Lung (tissue), 12 donors: ENCODE measurements around the gene AOAH. TPM values are rescaled to one million over a fixed set of nuclear protein-coding genes. Genes with fewer than 3 reads are reported as not detected.

Source experiments
- ATAC-seq: fragments of 200-7000 bp; cut with Tn5 transposase; one replicate; pipeline ENCODE4 v1.9.1; 2020; ENCODE audit warnings: moderate number of reproducible peaks; ENCODE audit not compliant: insufficient read depth, low FRiP score
- DNase-seq, 3 donors: peaks; one replicate each; pipeline ENCODE4 v3.0.0-alpha.2; 2013 to 2017
- H3K27ac ChIP-seq, 2 donors: one replicate each; pipeline ENCODE4 v1.5.1; 2013; ENCODE audit warnings: mild to moderate bottlenecking in 2 of 2, moderate library complexity in 2 of 2, control low read depth in 1 of 2, inconsistent platforms in 1 of 2, low read depth in 1 of 2, low read length in 1 of 2
- H3K27me3 ChIP-seq, 3 donors: one replicate each; pipeline ENCODE4 v1.5.1; 2013; ENCODE audit warnings: low read length in 2 of 3; ENCODE audit not compliant: control insufficient read depth in 3 of 3, insufficient read depth in 3 of 3
- H3K36me3 ChIP-seq, 4 donors: one replicate each; pipeline ENCODE4 v1.5.1; 2013; ENCODE audit warnings: low read length in 4 of 4, mild to moderate bottlenecking in 1 of 4, moderate library complexity in 1 of 4; ENCODE audit not compliant: control insufficient read depth in 4 of 4, insufficient read depth in 4 of 4
- H3K4me1 ChIP-seq, 5 donors: one replicate each; pipeline ENCODE4 v1.5.1; 2013; ENCODE audit warnings: low read length in 5 of 5, mild to moderate bottlenecking in 2 of 5, moderate library complexity in 1 of 5; ENCODE audit not compliant: control insufficient read depth in 5 of 5, insufficient read depth in 5 of 5
- H3K4me3 ChIP-seq: one replicate; pipeline ENCODE4 v1.5.1; 2013; ENCODE audit warnings: mild to moderate bottlenecking, control low read depth, moderate library complexity
- H3K9ac ChIP-seq, 2 donors: one replicate each; pipeline ENCODE4 v1.5.1; 2013; ENCODE audit warnings: low read length in 2 of 2, control low read depth in 1 of 2; ENCODE audit not compliant: insufficient read depth in 1 of 2
- H3K9me3 ChIP-seq, 4 donors: one replicate each; pipeline ENCODE4 v1.5.1; 2013; ENCODE audit warnings: low read length in 3 of 4, mild to moderate bottlenecking in 1 of 4, moderate library complexity in 1 of 4; ENCODE audit not compliant: control insufficient read depth in 4 of 4, insufficient read depth in 3 of 4
- CTCF ChIP-seq: IDR thresholded peaks from 2 replicates; pipeline ENCODE4 v1.5.1; 2012; ENCODE audit warnings: mild to moderate bottlenecking; ENCODE audit errors: control extremely low read depth, extremely low read depth
- WGBS, 2 donors: extraction: QIAGEN DNeasy Blood & Tissue Kit; methylation state at CpG; one replicate each; pipeline ENCODE4 v1.1.7; 2013; 5-methylcytosine and 5-hydroxymethylcytosine counted together
- polyA plus RNA-seq, 2 donors: library from polyadenylated mRNA; stranded (reverse); fragments of 200-250 nt; gene quantifications; one replicate each; pipeline ENCODE4 v1.2.1, GENCODE V29; 2013
- total RNA-seq, 2 donors: library from RNA; depleted of rRNA in 1 of 2; stranded (reverse); fragments of >200 nt in 1 of 2; gene quantifications; one replicate each; pipeline ENCODE4 v1.2.1, GENCODE V29; 2014 to 2021
- donor health status: control.
- donor health status: control.
- donor health status: Bipolar disorder and iron deficiency.
- donor health status: healthy.
- donor health status: DM: yes; HTN: yes; CAD: no.

AOAH gene
- total and polyA plus RNA-seq, 4 donors: 4.7 to 36.4 (median 29.0) TPM

DNA sequence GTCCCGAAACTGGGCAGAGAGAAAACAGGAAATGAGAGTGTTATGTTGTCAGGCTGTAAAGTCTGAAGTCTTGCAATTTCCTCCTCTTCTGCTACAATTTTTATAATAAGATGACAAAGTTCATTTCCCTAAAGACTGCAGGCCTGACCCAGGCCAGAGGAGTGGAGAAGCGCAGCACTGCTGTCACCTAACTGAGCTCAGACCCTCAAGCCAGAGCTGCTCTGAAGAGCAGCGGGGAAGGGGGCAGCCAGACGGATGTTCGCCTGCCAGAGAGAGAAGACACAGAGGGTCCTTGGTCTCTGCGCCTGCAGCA lies 12.6 kb upstream of the AOAH start:
- H3K27ac ChIP-seq: peak overlapping the region in 1 of 2 donors; percentile 90
- no peaks in the 10 kb centered on the region for H3K4me1 ChIP-seq
- H3K36me3 ChIP-seq: no peaks in the 10 kb centered on the region
- no peaks in the 10 kb centered on the region for H3K27me3 ChIP-seq
- H3K4me3 ChIP-seq: no peak overlapping the region
- DNase-seq (peak in 1 of 3 donors; percentile 11), ATAC-seq (no peak)
- no peak overlapping the region for H3K9ac ChIP-seq
- TF ChIP-seq CTCF: no peak
- 59 to 71% methylated on average over 6 of the region's 6 CpGs for WGBS, 2 donors
- peaks cover 0 to 2% (median 0%) of the 10 kb centered on the region in 4 donors for H3K9me3 ChIP-seq

DNA sequence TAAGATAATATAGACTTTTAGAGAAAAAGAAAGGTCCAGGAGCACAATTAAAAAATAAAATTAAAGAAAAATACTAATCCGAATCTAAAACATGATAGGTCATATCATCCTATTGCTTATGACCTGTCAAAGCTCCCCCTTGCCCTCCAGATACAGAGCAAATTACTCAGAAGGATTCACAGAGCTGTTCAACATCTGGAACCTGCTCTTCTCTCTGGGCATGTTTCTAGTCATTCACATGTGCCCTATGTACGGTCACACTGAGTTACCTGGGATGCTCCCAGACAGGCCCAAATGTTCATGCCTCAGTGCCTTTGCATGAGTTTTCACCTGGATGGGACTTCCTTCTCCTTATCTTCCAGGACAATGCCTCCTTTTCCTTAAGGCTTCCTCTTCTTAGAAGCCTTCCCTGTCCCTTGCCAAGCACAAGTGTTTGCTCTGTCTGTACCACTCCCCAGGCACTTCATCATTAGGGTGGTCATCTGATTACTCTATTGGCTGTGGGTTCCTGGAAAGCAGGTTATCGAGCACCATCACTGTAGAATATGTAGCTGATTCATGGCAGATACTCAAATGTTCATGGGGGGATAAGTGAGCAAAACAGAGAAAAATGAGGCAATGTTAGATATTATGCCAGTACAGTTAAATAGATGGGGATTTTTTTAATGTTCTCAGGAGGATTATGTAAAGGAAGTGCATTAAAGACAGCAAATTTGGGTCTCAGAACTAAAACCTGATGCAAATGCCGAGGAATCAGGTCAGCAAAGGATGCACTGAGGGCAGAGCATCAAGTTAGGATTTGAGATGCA lies 12.0 kb upstream of the AOAH start:
- no peak for TF ChIP-seq CTCF
- Histone ChIP-seq H3K27ac (no peak overlapping the region), H3K36me3 (no peaks in the 10 kb centered on the region), H3K4me3 (no peak overlapping the region), H3K27me3 (no peaks in the 10 kb centered on the region), H3K9ac (no peak overlapping the region), H3K9me3 (peaks cover 0 to 2% (median 0%) of the 10 kb centered on the region in 4 donors), H3K4me1 (no peaks in the 10 kb centered on the region)
- DNase-seq (no peak), ATAC-seq (no peak)
- 66 to 79% methylated on average over 4 of the region's 4 CpGs for WGBS, 2 donors

- Histone ChIP-seq H3K36me3 (no peaks in the 10 kb centered on the region), H3K9me3 (peaks cover 0 to 2% (median 0%) of the 10 kb centered on the region in 4 donors), H3K27me3 (no peaks in the 10 kb centered on the region), H3K4me3 (no peak overlapping the region), H3K27ac (no peak overlapping the region), H3K9ac (no peak overlapping the region), H3K4me1 (no peaks in the 10 kb centered on the region)
- ATAC-seq (no peak), DNase-seq (no peak)
- WGBS, 2 donors: 73 to 80% methylated on average over 2 of the region's 2 CpGs
- no peak for TF ChIP-seq CTCF
Measured at GRCh38 chr7:36735172-36735571, 10.9 kb upstream of the AOAH start.
